COLO829 (cell line): ENCODE results near the gene BAIAP2.

Source experiments
- DNase-seq: peaks from one replicate; pipeline ENCODE4 v3.0.0; 2012; ENCODE audit warnings: low spot score

The BAIAP2 gene

GRCh38 chr17:81037798-81038733, 3.1 kb downstream of the BAIAP2 start:
- no peak for DNase-seq

DNA sequence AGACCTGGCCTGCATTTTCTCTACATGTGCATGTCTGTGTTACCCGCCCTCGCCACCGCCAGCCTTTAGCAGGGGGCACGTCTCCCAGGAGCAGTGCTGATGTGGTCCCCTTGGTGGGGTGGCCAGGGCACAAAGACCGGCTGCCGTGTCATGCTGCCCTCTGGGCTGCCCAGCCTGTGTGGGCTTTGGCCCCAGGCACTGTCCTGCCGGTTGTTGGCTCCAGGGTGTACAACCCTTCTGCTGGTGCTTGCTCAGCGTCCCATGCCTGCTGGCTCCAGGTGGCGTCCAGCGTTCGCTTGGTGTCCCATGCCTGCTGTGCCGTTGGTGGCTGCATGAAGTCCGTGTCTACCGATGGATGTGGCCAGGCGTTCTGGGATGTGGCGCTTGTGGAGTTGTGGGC, 4.1 kb downstream of the BAIAP2 start:
- no peak for DNase-seq

- no peak for DNase-seq
These were observed 5.2 kb downstream of the BAIAP2 start for GRCh38 chr17:81039854-81040758.

- DNase-seq = no peak
These were observed 5.9 kb downstream of the BAIAP2 start for GRCh38 chr17:81040791-81041337.

DNA sequence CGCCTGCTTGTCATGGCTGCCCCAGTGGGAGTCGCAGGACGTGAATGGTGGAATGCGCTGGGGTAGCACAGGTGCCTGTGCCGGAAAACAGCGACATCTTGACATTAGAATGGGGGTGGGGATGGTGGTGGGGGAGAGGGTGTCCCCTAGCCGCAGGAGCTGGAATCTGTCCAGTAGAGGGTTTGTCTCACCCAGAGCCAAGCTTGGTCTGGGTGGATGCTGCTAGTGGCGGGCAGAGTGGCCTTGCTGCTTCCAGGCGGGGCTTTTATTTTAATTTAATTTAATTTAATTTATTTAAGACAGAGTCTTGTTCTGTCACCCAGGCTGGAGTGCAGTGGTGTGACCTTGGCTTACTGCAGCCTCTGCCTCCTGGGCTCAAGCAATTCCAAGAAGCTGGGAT, 7.7 kb downstream of the BAIAP2 start:
- DNase-seq = no peak

- DNase-seq = no peak
These were observed 8.4 kb downstream of the BAIAP2 start for GRCh38 chr17:81043319-81043724.

GRCh38 chr17:81043725-81044427, 8.9 kb downstream of the BAIAP2 start:
- DNase-seq = no peak

- no peak for DNase-seq
These were observed 9.4 kb downstream of the BAIAP2 start for GRCh38 chr17:81044428-81044763.

DNA sequence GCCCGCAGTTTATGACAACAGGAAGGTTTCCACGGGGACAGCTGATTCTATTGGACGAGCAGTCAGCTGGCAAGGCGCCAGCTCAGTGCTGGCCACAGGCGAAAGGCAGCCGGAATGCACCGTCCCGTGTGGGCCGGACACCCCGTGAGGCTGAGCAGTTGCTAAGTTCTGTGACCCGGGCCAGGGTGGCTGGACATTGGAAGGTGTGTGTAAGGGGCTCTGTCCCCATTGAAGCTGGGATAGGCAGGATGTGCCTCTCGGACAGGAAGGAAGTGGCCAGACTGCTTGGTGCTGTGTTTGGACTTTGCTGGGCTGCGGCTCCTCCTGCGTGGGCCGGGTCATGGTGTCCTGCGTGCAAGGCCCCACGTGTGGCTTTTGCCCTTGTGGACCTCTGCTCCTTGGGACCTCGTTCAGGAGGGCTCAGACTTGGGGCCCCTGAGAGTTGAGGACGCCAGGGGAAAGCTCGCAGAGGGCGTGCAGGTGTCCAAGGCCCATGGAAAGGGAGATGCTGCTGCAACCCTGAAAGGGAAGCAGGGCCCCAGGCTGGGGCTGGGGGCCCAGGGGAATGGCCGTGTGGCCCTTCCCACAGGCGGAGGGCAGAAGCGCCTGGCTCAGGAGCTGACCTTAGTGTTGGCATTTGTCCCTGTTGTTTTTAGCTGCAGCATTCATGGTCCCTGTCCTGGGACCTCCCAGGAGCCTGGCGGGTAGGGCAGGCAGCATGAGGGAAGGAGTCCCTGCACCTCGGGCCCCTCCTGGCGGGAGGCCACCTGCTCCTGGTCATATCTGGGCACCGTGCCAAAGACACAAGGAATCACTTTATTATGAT, 10.0 kb downstream of the BAIAP2 start:
- no peak for DNase-seq

- DNase-seq = no peak
These were observed 10.7 kb downstream of the BAIAP2 start for GRCh38 chr17:81045590-81046095.

GRCh38 chr17:81046132-81046769, 11.3 kb downstream of the BAIAP2 start:
- DNase-seq = no peak

GRCh38 chr17:81046770-81047359, 11.9 kb downstream of the BAIAP2 start:
- DNase-seq = no peak

DNA sequence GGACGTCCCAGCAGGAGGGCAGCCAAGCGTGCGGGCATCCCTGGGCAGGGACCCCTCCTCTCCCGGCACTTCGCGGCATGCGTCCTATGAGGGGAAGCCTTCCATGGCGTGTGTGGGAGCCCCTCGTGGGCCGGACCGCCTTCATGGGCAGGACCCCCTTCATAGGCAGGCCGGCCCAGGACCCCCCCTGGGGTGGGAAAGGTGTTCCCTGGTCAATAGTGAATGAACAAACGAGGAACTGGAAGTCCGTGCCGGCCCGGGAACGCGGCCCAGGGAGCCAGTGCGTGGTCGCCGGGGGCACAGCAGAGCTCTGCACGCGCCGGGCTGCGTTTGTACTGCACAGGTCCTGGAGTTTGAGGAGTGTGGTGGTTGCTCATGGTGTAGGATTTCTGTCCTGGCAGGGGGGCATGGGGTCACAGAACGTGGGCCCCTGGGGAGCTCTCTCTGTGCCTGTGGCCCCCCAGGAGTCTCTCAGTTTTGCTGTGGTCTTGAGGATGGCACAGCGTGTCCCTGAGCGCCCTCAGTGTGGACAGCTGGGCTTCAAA, 13.9 kb downstream of the BAIAP2 start:
- DNase-seq = no peak

DNA sequence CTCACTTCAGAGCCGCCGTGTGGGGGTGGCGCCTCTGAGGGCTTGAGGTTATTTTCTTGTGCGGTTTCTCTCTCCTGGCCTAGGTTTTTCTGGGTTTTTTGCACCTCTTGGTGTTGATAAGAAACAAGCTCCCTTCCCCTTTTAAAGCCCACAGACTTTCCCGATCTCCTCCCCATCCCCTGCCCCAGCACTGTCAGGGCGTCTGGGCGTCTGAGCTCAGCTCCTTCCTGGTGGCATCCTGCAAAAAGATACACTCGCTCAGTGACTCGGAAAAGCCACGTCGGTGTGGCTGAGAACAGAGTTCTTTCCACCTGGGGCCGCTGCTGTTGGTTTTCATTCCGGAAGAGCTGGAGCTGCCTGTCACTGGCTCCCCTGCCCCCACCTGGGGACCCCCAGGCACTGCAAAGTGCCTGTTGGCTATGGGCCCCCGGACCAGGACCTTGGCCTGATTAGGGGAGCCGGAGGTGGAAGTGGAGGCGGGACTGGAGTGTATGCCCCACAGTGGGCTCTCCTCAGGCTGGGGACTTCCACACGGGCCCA, 14.5 kb downstream of the BAIAP2 start:
- no peak for DNase-seq

DNA sequence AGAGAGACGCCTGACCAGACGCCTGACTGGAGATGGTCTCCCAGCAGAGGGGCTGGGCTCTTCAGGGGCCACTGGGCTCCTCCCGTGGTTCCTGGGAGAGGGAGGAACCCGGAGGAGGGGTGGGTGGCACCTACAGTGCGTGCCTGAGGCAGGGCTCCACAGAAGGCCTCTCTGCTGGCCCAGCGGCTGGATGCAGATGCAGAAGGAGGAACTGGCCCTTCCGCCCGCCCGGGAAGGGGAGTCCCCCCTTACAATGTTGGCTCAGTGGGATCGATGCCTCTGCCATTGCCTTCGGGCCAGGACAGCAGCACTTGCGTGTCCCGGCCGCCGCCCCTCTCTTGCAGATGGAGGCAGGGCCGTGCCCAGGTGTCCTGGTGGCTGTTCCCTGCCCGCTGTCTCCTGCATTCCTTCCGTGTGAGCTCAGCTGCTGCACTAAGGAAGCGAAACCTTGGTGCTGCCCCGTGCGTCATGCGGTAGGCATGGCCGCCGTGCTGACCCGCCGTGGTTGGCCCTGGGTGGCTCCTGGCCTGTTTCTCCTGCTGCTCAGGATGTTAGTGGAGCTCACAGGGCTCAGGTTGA, 15.1 kb downstream of the BAIAP2 start:
- no peak for DNase-seq

GRCh38 chr17:81050645-81051625, 16.0 kb downstream of the BAIAP2 start:
- no peak for DNase-seq

DNA sequence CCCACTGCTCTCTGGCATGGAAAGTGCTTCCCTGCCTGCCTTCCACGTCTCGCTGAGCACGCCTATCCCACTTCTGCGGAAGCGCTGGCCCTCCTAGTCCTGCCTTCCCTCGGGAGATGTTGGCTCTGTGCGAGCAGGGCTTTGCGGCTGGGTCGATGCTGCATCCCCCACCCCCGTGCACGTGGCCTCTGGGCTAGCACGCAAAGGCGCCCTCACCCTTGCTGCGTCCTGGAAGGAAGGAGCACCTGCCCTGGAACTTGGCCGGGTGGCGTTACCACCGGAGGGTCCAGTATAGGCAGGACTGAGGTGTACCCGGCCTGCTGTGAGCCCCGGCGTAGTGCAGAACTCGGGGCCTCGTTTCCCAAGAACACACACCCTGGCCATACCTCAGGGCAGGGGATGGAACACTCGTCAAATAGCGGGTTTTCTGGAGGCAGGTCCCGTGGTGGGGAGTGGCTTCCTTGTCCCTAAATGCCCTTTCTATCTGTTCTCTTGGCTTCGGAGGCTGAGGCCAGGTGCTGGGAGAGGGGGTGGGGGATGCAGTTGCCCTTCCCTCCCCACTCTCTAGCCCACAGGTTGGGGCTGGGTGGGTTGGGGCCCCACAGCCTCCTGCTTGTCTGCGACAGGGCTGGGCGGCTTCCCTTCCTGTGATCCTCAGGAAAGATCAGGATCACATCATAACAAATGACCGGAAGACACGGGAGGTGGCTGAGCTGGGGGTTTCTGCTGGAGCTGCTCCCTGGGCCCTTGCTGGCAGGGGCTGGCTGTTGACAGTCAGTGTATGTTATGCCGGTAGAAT, 17.4 kb downstream of the BAIAP2 start:
- no peak for DNase-seq
